ENCODE measurements around the gene LAMA2. TPM values are rescaled to one million over a fixed set of nuclear protein-coding genes. Genes with fewer than 3 reads are reported as not detected.

The LAMA2 gene
- total RNA-seq, 3 donors from 2014 or later (not counting 1 experiment from before 2014, with no cell fraction given): 2.1 to 5.3 (median 3.6) TPM

DNA sequence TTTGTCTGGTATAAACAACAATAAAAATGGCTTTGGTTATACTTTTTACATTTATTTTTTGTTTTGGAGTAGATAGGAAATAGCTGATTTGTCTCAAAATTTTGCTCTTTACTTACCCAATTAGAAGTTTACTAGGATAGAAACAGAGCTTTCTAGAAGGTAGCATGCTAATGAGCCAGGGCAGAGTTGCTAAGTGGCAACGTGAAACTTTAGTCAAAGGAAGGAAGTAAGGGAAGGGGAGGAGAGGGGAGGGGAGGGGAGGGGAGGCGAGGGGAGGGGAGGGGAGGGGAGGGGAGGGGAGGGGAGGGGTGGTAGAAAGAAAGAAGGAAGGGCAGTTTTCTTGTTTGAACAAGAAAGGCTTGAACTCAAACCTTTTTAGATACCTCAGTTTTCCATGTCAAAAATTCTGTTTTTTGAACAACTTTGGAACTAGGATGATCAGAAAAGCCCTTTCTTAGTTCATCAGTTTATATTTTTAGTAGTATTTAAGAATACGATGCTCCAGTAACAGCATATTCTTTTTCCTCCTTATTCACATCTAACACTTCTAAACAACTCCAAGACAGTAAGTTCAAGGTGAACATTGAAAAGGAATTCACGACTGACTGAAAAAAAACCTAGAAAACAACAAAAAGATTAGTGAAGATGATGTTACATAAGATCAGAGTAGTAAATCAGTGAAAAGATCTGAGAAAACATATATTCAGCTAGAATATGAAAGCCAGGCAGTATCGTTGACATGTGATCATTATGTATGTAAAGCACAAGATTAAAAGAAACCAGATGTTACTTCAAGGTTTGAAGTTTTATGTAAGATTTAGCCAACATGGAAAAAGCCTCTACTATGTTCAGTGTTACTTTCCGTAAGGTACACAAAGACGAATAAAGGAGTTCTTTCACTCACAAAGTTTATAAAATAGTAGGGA lies 563.6 kb downstream of the LAMA2 start:
- no peaks in the 10 kb centered on the region for H3K36me3 Mint-ChIP-seq
- no peak for ATAC-seq
- H3K9me3 ChIP-seq (ENCODE audit: control insufficient read depth, insufficient read depth, low read length): no peaks in the 10 kb centered on the region
- H3K9me3 Mint-ChIP-seq: no peaks in the 10 kb centered on the region
- TF ChIP-seq, protein P1, sequence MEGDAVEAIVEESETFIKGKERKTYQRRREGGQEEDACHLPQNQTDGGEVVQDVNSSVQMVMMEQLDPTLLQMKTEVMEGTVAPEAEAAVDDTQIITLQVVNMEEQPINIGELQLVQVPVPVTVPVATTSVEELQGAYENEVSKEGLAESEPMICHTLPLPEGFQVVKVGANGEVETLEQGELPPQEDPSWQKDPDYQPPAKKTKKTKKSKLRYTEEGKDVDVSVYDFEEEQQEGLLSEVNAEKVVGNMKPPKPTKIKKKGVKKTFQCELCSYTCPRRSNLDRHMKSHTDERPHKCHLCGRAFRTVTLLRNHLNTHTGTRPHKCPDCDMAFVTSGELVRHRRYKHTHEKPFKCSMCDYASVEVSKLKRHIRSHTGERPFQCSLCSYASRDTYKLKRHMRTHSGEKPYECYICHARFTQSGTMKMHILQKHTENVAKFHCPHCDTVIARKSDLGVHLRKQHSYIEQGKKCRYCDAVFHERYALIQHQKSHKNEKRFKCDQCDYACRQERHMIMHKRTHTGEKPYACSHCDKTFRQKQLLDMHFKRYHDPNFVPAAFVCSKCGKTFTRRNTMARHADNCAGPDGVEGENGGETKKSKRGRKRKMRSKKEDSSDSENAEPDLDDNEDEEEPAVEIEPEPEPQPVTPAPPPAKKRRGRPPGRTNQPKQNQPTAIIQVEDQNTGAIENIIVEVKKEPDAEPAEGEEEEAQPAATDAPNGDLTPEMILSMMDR (IDR thresholded peaks at IDR 0.05): no peak
- intact Hi-C loops (cut with micrococcal nuclease): no loop called here
- no peaks in the 10 kb centered on the region for H3K4me1 ChIP-seq (ENCODE audit: control insufficient read depth, insufficient read depth, low read length)
- no peaks in the 10 kb centered on the region for H3K36me3 ChIP-seq (ENCODE audit: control insufficient read depth, insufficient read depth, low read length)
- no peak overlapping the region for H3K4me3 Mint-ChIP-seq
- H3K27me3 ChIP-seq (ENCODE audit: control insufficient read depth, insufficient read depth, low read length): no peaks in the 10 kb centered on the region
- no peak overlapping the region for H3K27ac ChIP-seq (ENCODE audit: low read length)
- H3K4me1 Mint-ChIP-seq: peaks cover 28 to 29% of the 10 kb centered on the region in 2 donors
- H3K27ac Mint-ChIP-seq: peak overlapping the region in 1 of 2 donors; percentile 47
- peak in 1 of 2 donors; percentile 19 for DNase-seq
- H3K27me3 Mint-ChIP-seq (ENCODE audit: low read depth in 2 of 2): peaks cover 0 to 2% of the 10 kb centered on the region in 2 donors
- 93% methylated on average over 3 of the region's 7 CpGs for WGBS (ENCODE audit: insufficient coverage)
- no peak overlapping the region for H3K4me3 ChIP-seq (ENCODE audit: low read length)

DNA sequence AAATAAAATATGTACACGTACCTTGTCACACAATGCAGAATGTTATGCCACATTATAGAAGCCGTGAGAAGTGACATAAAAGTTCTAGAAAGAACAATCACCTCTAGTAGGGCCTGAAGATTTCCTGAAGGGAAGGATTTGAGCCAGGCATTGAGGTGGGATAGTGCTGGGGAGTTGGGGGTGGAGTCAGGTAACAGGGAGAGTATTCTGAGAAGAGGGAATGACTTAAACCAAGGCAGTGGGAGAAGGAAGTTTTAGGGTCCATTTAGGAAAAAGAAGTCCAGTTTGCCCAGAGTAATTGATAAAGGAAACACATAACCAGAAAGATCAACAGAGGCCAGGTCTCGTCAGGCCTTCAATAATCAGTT lies 564.2 kb downstream of the LAMA2 start:
- Mint-ChIP-seq H3K36me3 (no peaks in the 10 kb centered on the region), H3K27ac (peak overlapping the region in 1 of 2 donors; percentile 15), H3K4me1 (peaks cover 28 to 29% of the 10 kb centered on the region in 2 donors), H3K4me3 (no peak overlapping the region), H3K27me3 (ENCODE audit: low read depth in 2 of 2) (peaks cover 0 to 2% of the 10 kb centered on the region in 2 donors), H3K9me3 (no peaks in the 10 kb centered on the region)
- no peak overlapping the region for H3K27ac ChIP-seq (ENCODE audit: low read length)
- H3K27me3 ChIP-seq (ENCODE audit: control insufficient read depth, insufficient read depth, low read length): no peaks in the 10 kb centered on the region
- TF ChIP-seq, protein P1 (IDR thresholded peaks at IDR 0.05): no peak
- no peak overlapping the region for H3K4me3 ChIP-seq (ENCODE audit: low read length)
- ATAC-seq (no peak), DNase-seq (no peak)
- H3K4me1 ChIP-seq (ENCODE audit: control insufficient read depth, insufficient read depth, low read length): no peaks in the 10 kb centered on the region
- intact Hi-C loops (cut with micrococcal nuclease): no loop called here
- no peaks in the 10 kb centered on the region for H3K36me3 ChIP-seq (ENCODE audit: control insufficient read depth, insufficient read depth, low read length)
- H3K9me3 ChIP-seq (ENCODE audit: control insufficient read depth, insufficient read depth, low read length): no peaks in the 10 kb centered on the region
- WGBS (ENCODE audit: insufficient coverage): 94% methylated on average over 3 of the region's 3 CpGs

DNA sequence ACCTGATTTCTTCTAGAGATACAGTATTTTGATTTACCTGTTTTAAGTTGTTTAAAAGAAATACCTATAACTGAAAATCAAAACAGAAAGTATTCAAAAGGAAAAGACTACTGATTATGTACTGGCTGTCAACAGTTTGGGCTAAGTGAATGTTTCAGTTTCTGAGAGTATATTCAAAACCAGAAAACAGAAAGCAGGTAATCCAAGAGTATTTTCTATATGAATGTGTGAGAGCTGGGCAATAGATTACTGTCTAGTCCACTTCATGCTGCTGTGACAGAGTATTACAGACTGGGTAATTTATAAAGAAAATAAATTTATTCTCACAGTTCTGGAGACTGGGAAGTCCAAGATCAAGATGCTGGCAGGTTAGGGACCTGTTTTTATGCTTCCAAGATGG lies 566.0 kb downstream of the LAMA2 start:
- DNase-seq (no peak), ATAC-seq (no peak)
- Histone ChIP-seq H3K36me3 (ENCODE audit: control insufficient read depth, insufficient read depth, low read length) (no peaks in the 10 kb centered on the region), H3K4me3 (ENCODE audit: low read length) (no peak overlapping the region), H3K4me1 (ENCODE audit: control insufficient read depth, insufficient read depth, low read length) (no peaks in the 10 kb centered on the region), H3K9me3 (ENCODE audit: control insufficient read depth, insufficient read depth, low read length) (no peaks in the 10 kb centered on the region), H3K27me3 (ENCODE audit: control insufficient read depth, insufficient read depth, low read length) (no peaks in the 10 kb centered on the region), H3K27ac (ENCODE audit: low read length) (no peak overlapping the region)
- H3K27me3 Mint-ChIP-seq (ENCODE audit: low read depth in 2 of 2): peaks cover 0 to 2% of the 10 kb centered on the region in 2 donors
- intact Hi-C loops (cut with micrococcal nuclease): no loop called here
- peaks cover 28 to 29% of the 10 kb centered on the region in 2 donors for H3K4me1 Mint-ChIP-seq
- H3K4me3 Mint-ChIP-seq: no peak overlapping the region
- no peaks in the 10 kb centered on the region for H3K36me3 Mint-ChIP-seq
- TF ChIP-seq, protein P1 (IDR thresholded peaks at IDR 0.05): no peak
- H3K9me3 Mint-ChIP-seq: no peaks in the 10 kb centered on the region
- H3K27ac Mint-ChIP-seq: no peak overlapping the region
